NCI-H1417 (cell line): Measurements from ENCODE around the gene SLC16A12.

Experiments used
- DNase-seq, 3 experiments: peaks; one replicate each; lab custom pipeline; 2025; lab: John Stamatoyannopoulos, UW

SLC16A12 gene

DNA sequence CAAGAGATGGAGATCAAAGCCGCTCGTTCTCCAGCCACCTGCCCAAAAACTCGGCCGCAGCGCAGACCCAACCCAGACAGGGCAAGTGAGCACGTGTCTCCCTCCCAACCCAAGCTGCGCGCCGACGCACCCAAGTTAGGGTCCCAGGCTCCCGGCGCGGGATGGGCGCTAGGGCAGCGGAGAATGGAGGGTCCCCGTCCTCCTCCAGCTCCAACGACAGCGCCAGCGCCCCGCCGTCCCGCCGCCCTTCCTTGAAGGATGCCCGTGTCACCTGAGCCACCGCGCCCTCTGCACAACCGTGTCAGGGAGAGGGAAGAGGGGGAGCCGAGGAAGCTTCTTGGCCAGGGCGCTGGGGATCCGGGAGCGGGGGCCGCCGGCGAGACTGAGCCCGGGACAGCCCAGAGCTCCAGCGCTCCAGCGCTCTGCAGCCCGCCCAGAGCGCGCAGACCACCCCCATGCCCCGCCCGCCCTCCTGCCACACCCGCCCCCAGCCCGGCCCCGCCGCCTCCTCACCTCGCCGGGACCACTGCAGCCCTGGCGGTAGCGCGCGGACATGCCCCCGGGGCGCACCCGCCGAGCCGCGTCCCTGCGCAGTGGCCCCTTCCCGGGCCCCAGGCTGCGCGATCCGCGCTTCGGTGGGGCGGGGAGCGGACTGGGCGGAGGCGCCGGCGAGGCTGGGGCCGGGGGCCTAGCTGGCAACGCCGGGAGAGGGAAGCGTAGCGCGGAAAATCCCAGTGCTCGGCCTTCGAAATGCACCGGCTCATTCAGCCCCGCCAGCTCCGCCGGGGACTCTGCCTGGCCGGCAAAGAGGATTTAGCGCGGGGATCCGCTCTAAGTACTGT, at the start of gene SLC16A12:
SLC16A12 (minus strand) TSS at position 424 of the 842 bp plus-strand sequence. CDS start 73,016 bp downstream, outside the sequence.
- peak in 1 of 3 experiments; percentile 27 for DNase-seq

DNA sequence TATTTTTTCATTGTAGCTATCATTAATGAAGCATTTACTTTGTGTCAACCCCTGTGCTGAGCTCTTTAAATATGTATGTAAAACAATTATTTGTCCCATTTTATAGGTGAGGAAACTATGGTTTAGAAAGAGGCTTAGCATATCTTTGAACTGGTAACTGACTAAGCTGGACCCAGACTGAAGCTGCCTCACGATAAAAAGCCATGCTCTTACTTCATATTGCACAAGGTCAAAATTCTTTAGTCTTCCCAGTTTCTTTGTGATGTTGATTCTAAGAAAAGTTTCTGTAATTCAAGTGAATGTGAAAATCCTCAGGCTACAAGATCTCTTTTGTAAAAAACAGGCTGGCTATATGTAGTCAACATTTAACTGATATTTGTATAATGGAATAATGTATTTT, 46.6 kb upstream of the SLC16A12 start:
- no peak for DNase-seq

DNA sequence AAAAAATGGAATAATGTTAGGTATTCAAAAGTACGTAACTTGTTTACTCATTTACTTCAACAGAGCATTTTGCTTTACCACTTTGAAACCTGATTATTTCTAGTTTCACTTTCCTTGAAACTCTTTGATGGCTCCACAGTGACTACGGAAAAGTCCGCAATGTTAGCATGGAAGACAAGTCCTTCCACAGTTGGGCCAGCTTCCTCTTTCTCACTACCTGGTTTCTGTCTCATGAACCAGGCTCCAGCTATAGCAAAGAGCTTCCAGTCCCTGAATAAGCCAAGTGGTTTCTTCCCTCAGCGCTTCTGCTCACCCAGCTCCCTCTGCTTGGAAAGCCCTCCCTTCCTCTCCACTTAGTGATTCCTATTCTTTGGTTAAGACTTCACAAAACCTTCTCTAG, 44.8 kb upstream of the SLC16A12 start:
- DNase-seq: no peak

DNA sequence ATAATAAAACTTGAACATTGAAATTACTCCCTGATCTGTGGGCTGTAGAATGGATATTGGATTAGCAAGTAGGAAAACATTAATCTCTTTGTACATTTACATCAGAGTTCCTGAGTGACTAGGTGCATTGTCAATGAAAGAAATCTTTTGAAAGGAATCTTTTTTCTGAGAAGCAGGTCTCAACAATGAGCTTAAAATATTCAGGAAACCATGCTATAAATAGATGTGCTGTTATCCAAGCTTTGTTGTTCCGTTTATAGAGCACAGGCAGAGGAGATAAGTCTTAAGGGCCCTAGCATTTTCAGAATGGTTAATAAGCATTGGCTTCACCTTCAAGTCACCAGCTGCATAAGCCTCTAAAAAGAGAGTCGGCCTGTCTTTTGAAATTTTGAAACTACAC, 41.3 kb upstream of the SLC16A12 start:
- no peak for DNase-seq

- DNase-seq: no peak
These were observed 40.6 kb upstream of the SLC16A12 start for GRCh38 chr10:89576022-89576421.

DNA sequence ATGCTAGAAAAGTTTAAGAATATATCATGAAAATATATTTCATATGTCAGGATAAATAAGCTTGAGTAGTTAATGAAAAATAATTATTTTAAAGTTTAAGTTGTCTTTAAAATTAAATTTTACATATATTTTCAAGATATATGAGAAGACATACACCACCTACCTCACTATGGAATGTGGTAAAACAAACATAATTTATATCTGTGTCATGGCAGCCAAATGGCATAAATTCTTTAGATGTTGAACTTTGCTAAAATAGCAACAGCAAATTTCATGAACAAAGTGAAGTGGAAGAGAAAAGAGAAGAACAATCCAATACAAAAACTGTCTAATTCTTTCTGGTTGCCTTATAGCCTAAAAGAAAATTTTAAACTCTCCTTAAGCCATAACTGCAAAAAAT, 39.6 kb upstream of the SLC16A12 start:
- no peak for DNase-seq

GRCh38 chr10:89574368-89574767, 39.0 kb upstream of the SLC16A12 start:
- no peak for DNase-seq

DNA sequence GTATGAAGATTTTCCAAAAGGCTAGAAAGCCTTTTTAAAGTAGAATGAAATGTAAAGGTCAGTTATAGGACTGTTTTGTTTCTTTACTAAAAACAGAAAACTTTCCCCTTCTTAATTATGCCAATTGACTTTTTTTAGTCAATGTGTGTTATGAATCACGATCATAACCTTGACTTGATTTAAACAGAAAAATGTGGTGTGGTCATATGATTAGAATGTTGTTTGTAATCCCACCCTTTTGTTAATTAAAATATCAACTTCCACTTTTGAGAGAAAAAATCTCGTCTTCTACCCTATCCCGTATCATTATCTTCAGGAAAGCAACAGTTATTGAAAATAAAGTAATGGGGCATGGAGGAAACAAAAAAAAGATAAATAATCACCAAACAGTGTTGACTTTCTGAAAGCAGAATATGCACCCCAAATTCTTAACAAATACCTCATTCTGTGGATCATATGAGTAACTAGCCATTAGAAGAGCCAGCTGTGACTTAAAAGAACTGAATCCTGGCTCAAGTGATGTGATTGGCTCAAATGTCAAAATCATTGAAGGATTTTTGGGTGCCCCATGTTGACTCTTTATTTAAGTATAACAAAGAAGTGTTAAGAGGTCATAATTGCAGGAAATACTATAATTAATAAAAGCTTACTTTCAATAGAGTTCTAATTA, 32.3 kb upstream of the SLC16A12 start:
- peak in 1 of 3 experiments; percentile 68 for DNase-seq

DNA sequence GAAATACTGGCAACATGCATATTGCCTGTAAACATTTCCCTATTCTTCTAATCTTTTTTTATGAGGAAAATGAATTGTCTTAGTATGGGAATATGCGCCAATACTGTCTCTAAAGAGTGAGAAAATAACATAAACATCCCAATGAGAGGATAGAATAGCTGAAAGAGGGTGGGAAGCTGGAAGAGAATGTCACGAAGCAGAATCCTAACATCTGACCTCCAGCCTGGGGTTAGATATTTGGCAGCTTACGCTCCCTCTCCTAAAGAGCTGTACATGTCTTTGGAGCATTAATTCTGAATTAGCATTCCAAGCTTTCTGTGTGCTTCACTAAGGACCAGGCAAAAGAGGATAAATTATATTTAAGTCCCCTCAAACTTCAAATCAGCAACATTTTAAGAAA, 31.6 kb upstream of the SLC16A12 start:
- no peak for DNase-seq

- peak in 1 of 3 experiments; percentile 65 for DNase-seq
These were observed 30.9 kb upstream of the SLC16A12 start for GRCh38 chr10:89566095-89566950.

GRCh38 chr10:89565180-89565579, 29.8 kb upstream of the SLC16A12 start:
- no peak for DNase-seq

- DNase-seq: peak in 2 of 3 experiments; percentile 18 to 66
These were observed 28.6 kb upstream of the SLC16A12 start for GRCh38 chr10:89563861-89564478.

DNA sequence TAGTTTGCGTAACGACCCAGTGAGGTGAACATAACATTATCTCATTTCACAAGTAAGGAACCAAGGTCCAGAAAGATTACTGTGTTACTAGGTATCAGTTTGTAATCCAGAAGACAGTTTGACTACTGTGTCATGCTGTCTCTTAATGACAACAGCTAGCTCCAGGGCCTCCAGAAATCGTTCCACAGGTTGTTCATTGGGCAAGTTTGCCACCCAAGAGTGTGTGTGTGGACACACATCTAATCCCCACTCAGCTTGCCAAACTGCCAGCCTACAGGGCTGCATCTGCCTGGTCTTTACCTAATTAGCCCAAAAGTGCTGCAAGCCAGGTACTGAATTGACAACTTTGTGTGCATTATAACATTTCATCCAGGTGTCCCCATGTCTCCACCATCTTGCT, 27.9 kb upstream of the SLC16A12 start:
- DNase-seq: peak in 1 of 3 experiments; percentile 19

DNA sequence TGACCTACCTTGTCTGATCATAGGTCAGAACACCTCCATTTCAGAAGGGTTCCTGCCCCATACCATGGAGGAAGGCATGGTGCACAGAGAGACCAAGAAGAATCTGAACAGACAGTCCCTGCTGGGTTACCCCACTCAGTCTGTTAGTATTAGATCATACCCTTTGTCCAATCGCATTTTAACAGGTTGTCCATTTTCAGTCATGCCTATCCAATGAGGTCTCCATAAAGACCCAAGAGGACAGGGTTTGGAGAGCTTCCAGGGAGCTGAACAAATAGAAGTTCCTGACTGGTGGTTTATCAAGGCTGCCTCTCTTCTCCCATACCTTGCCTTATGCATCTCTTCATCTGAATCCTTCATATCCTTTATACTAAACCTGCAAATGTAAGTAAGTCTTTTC, 21.2 kb upstream of the SLC16A12 start:
- DNase-seq: no peak

DNA sequence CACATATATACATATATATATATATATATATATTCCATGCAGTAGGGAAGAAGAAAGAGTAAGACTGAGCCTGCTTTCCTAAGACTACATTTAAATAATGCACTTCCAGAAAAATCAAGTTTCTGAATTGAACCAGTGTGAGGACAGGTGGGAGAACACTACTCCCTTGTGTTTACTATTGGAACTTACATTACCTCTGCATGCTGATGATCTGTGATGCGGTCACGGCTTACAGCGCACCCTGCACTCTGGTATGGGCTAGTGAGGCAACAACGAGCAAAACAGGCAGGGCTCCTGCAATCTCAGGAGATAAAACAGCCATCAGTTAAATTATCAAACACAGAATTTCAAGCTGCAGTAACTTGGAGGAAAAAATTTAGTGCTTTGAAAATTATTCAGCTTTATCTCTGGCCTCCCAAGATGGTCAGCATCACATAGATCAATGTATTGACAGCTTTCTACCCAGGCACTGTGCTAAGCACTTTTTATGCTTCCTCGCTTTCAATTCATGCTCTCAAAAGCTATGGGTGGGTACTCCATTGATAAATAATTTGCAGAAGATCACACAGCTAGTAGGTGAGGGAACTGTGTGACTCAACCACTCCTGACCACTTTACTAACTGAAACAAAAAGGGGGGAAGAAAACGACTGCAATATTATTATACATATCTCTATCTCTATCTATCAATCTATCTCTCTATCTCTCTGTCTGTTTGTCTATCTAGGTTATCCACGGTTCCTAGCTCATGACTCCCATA, 20.5 kb upstream of the SLC16A12 start:
- DNase-seq: no peak

DNA sequence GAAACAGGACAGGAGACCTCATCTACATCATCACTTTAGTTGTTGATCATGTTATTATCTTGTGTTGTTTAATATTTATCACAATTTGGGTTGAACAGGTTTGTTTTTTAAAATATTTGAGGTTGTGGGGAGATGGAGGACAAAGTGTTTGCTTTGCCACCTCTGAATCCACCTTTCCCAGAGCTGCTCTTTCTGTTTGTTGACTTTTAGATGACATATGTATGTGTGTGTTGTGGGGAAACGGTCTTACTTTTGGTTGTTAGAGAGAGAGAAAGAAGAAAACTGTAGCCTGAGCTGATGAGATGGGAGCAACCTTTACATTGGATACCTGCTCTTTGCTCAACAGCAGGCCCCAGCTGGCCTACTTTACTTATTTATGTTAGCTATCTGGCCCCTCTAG, 19.0 kb upstream of the SLC16A12 start:
- no peak for DNase-seq

DNA sequence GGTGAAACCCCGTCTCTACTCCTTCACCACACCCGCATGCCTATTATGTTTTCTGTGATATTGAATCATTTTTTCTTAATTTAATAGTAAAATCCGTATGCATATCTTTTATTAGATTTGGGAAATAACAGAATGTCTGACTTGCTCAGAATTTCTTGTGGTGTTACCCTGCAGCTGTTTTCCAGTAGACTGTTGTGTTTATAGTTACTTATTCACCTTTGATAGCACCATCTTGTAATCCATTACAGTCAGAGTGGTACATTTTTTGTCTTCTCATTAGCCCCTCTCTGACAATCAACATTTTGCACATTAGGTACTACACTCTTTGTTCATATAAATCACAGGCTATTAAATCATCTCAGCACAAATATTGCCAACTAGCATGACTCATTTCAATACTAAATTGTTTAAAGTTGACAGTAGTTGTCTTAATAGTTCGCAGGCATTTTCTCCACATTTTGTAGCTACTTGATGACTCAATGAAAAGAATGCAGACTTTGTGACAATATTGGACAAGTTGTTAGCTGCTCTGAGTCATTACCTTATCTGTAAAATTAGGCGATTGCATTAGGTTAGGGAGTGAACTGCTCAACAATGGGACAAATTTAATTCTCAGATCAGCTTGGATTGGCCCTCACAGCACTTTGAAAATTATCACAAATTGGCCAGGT, 17.8 kb upstream of the SLC16A12 start:
- no peak for DNase-seq

- no peak for DNase-seq
These were observed 16.8 kb upstream of the SLC16A12 start for GRCh38 chr10:89552213-89552612.

- no peak for DNase-seq
These were observed 15.1 kb upstream of the SLC16A12 start for GRCh38 chr10:89550509-89550908.

GRCh38 chr10:89549510-89549909, 14.1 kb upstream of the SLC16A12 start:
- DNase-seq: peak in 1 of 3 experiments; percentile 25

GRCh38 chr10:89548673-89549072, 13.3 kb upstream of the SLC16A12 start:
- DNase-seq: peak in 1 of 3 experiments; percentile 57
